Measurements from ENCODE around the gene UQCC3.

GRCh38 chr11:62648967-62649364 lies 22.5 kb upstream of the UQCC3 start:
- TF ChIP-seq POLR2AphosphoS5 (IDR thresholded peaks at IDR 0.05; ENCODE audit: borderline replicate concordance, low read depth, low read length) (no peak; the same call in 1 of the 2 replicates), EZH2 (IDR thresholded peaks at IDR 0.05) (no peak)
